Measurements from ENCODE around the gene LRRC75A.

LRRC75A gene

GRCh38 chr17:16493531-16494046 is 1.6 kb upstream of the LRRC75A start:
- no peak for DNase-seq (ENCODE audit: low read depth in 1 of 2, low spot score in 1 of 2)

GRCh38 chr17:16492613-16493530 is 879 bp upstream of the LRRC75A start:
- no peak for DNase-seq (ENCODE audit: low read depth in 1 of 2, low spot score in 1 of 2)

- DNase-seq (ENCODE audit: low read depth in 1 of 2, low spot score in 1 of 2), result no peak
Measured at GRCh38 chr17:16491131-16491702, 776 bp downstream of the LRRC75A start.

GRCh38 chr17:16489431-16489830 is 2.6 kb downstream of the LRRC75A start:
- no peak for DNase-seq (ENCODE audit: low read depth in 1 of 2, low spot score in 1 of 2)

GRCh38 chr17:16488968-16489337 is 3.0 kb downstream of the LRRC75A start:
- DNase-seq (ENCODE audit: low read depth in 1 of 2, low spot score in 1 of 2), result no peak

GRCh38 chr17:16488186-16488967 is 3.6 kb downstream of the LRRC75A start:
- no peak for DNase-seq (ENCODE audit: low read depth in 1 of 2, low spot score in 1 of 2)

GRCh38 chr17:16486373-16487250 is 5.4 kb downstream of the LRRC75A start:
- no peak for DNase-seq (ENCODE audit: low read depth in 1 of 2, low spot score in 1 of 2)

- no peak for DNase-seq (ENCODE audit: low read depth in 1 of 2, low spot score in 1 of 2)
Measured at GRCh38 chr17:16484445-16485175, 7.4 kb downstream of the LRRC75A start.

GRCh38 chr17:16483021-16483645 is 8.9 kb downstream of the LRRC75A start:
- no peak for DNase-seq (ENCODE audit: low read depth in 1 of 2, low spot score in 1 of 2)

- no peak for DNase-seq (ENCODE audit: low read depth in 1 of 2, low spot score in 1 of 2)
Measured at GRCh38 chr17:16482253-16482652, 9.7 kb downstream of the LRRC75A start.

GRCh38 chr17:16480995-16481394 is 11.0 kb downstream of the LRRC75A start:
- no peak for DNase-seq (ENCODE audit: low read depth in 1 of 2, low spot score in 1 of 2)

GRCh38 chr17:16479264-16479663 is 12.7 kb downstream of the LRRC75A start:
- no peak for DNase-seq (ENCODE audit: low read depth in 1 of 2, low spot score in 1 of 2)

- no peak for DNase-seq (ENCODE audit: low read depth in 1 of 2, low spot score in 1 of 2)
Measured at GRCh38 chr17:16478649-16479048, 13.3 kb downstream of the LRRC75A start.

GRCh38 chr17:16477666-16478065 is 14.3 kb downstream of the LRRC75A start:
- no peak for DNase-seq (ENCODE audit: low read depth in 1 of 2, low spot score in 1 of 2)

- DNase-seq (ENCODE audit: low read depth in 1 of 2, low spot score in 1 of 2), result no peak
Measured at GRCh38 chr17:16477255-16477654, 14.7 kb downstream of the LRRC75A start.

- DNase-seq (ENCODE audit: low read depth in 1 of 2, low spot score in 1 of 2), result no peak
Measured at GRCh38 chr17:16475179-16475704, 16.8 kb downstream of the LRRC75A start.

GRCh38 chr17:16474012-16474725 is 17.8 kb downstream of the LRRC75A start:
- no peak for DNase-seq (ENCODE audit: low read depth in 1 of 2, low spot score in 1 of 2)

Data from activated T-helper 1 cell treated with anti-CD3 and anti-CD28 coated beads, Interleukin-2, amount 50 U/mL, for 16 hours (primary cell).